ENCODE data around the gene CPM.
"Not testable (repeated sequence)": the region's sequence is repeated elsewhere in the genome, so short reads cannot be mapped to it uniquely, and the experiment has no call there.

CPM gene

GRCh38 chr12:68807274-68807575 lies 125.7 kb downstream of the CPM start:
- DNase-seq (ENCODE audit: low spot score): not testable (repeated sequence)

DNA sequence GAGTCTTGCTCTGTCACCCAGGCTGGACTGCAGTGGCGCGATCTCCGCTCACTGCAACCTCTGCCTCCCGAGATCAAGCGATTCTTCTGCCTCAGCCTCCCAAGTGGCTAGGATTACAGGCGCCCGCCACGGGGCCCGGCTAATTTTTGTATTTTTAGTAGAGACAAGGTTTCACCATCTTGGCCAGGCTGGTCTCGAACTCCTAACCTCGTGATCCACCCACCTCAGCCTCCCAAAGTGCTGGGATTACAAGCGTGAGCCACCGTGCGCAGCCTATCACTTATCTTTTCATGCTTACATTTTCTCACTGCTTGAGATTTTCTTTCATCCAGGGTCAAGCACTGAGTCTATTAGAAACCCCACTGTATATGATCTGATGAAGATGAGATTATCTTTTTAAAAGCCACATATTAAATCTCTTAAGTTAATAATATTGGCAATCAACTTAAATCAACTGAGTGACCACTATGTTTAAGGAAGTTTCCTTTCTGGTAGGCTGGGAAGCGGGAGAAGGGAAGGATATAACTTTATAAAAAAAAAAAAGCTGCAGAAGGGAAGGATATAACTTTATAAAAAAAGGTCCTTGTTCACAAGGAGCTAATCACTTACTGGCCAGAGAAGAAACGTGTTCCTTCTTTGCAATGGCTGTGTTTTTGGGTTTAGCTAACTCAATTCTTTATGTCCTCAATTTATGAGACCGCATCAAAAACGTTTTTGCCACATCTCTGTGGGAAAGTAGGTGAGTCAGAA lies 126.3 kb downstream of the CPM start:
- DNase-seq (ENCODE audit: low spot score): no peak

DNA sequence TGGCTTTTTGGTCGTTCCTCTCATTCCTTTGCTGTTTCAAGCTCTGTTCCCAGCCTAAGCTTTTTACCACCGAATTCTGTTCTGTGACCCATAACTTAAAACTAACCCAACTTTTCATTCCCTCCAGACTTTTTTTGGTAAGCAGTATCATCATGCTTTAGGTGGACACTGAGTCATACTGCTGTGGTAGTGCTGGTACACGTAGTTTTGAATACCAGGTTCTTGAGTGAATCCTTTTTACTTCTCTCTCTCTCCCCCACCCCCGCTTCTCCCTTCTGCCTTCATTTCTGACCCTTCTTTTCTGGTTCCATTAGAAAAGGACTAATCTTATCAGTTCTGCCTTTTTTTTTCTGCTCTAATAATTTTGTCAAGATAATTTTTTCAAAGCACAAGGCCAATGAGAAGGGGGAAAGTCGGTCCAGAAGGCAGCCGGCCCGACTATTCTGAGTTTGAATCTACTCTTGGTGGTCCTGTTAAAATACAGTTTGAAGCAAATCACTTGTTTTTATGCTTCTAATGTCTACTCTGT lies 127.3 kb downstream of the CPM start:
- no peak for DNase-seq (ENCODE audit: low spot score)

- no peak for DNase-seq (ENCODE audit: low spot score)
Measured at GRCh38 chr12:68804657-68805591, 128.0 kb downstream of the CPM start.

- no peak for DNase-seq (ENCODE audit: low spot score)
Measured at GRCh38 chr12:68803948-68804656, 128.9 kb downstream of the CPM start.

DNA sequence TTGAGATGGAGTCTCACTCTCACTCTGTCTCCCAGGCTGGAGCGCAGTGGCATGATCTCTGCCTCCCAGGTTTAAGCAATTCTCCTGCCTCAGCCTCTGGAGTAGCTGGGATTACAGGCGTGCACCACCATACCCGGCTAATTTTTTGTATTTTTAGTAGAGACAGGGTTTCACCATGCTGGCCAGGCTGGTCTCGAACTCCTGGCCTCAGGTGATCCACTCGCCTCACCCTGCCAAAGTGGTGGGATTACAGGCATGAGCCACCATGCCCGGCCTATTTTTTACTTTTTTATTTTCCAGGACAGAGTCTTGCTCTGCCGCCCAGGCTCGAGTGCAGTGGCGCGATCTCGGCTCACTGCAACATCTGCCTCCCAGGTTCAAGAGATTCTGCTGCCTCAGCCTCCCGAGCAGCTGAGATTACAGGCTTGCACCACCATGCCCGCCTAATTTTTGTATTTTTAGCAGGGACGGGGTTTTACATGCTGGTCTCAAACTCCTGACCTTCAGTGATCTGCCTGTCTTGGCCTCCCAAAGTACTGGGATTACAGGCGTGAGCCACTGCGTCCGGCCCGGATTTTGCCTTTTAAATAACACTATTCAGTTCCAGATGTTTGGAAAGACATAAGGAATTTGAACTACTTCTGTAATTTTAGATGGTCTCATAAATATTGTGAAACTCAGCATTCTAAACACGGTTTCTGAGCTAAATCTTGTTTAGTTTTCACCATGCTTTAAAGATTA lies 129.9 kb downstream of the CPM start:
- DNase-seq (ENCODE audit: low spot score): not testable (repeated sequence)

GRCh38 chr12:68802372-68802745 lies 130.6 kb downstream of the CPM start:
- not testable (repeated sequence) for DNase-seq (ENCODE audit: low spot score)
